ENCODE measurements around the gene SREK1IP1. TPM values are rescaled to one million over a fixed set of nuclear protein-coding genes. Genes with fewer than 3 reads are reported as not detected.
"Not testable (repeated sequence)": the region's sequence is repeated elsewhere in the genome, so short reads cannot be mapped to it uniquely, and the experiment has no call there.

SREK1IP1 gene
- total and polyA plus RNA-seq, 2 of the 13 experiments (the other 11 are each of a cell fraction or from before 2014, with no cell fraction given) = 3.1 to 16.5 TPM

- no peak for TF ChIP-seq REST (IDR thresholded peaks at IDR 0.05; ENCODE audit: borderline replicate concordance in 1 of 2, low read depth in 1 of 2, low read length in 2 of 2)
- no peak for TF ChIP-seq ZNF10 (CRISPR knock-in tag; IDR thresholded peaks at IDR 0.05; ENCODE audit: borderline replicate concordance, low read depth)
- no peak for TF ChIP-seq U2AF2 (IDR thresholded peaks at IDR 0.05; ENCODE audit: low read depth, low read length)
- no peak for TF ChIP-seq CEBPG (CRISPR knock-in tag; IDR thresholded peaks at IDR 0.05)
- no peak for TF ChIP-seq PAF1 (CRISPR knock-in tag; IDR thresholded peaks at IDR 0.05)
Observed at GRCh38 chr5:64707191-64707590, 61.3 kb downstream of the SREK1IP1 start (continued).

- H3K4me3 ChIP-seq (replicated peaks in 1 of 3; ENCODE audit: insufficient read depth in 1 of 3, low read depth in 2 of 3, low read length in 3 of 3); H3K4me2 ChIP-seq (ENCODE audit: low read depth, low read length); H3K9me3 ChIP-seq (ENCODE audit: low read length); H2AFZ ChIP-seq (ENCODE audit: low read length); H3K9ac ChIP-seq (ENCODE audit: insufficient read depth, low read depth, low read length); H3K27ac ChIP-seq (ENCODE audit: extremely low read length, insufficient read depth, low read length); H3K27me3 ChIP-seq (ENCODE audit: control insufficient read depth in 1 of 2, insufficient read depth in 2 of 2, low read length in 2 of 2); in situ Hi-C loops (cut with HindIII; ENCODE audit: extremely low pct_ligation_motif_present, low pct_unique_long_range_greater_than_20kb); POLR2A ChIA-PET; H3K79me2 ChIP-seq (ENCODE audit: insufficient read depth, low read length); DNase-seq (ENCODE audit: low spot score); H4K20me1 ChIP-seq (ENCODE audit: insufficient read depth, low read length); H3K36me3 ChIP-seq (replicated peaks in 1 of 2; ENCODE audit: control insufficient read depth in 1 of 2, insufficient read depth in 2 of 2, low read length in 2 of 2); intact Hi-C loops (cut with micrococcal nuclease; ENCODE audit: unreplicated experiment); BruUV-seq (replicated peaks); CTCF ChIA-PET (ENCODE audit: low intra/inter-chr PET ratio, low total read pairs); H3K4me1 ChIP-seq (ENCODE audit: insufficient read depth, low read length); FAIRE-seq: not testable (repeated sequence)
- WGBS (ENCODE audit: low lambda C conversion rate) = 3% methylated on average over 2 of the region's 2 CpGs
- ATAC-seq = peak; percentile 35; the same call in 2 of the 3 replicates
Observed at GRCh38 chr5:64706074-64706473, 62.4 kb downstream of the SREK1IP1 start.
